ENCODE results near the gene RPL10A. TPM values are rescaled to one million over a fixed set of nuclear protein-coding genes. Genes with fewer than 3 reads are reported as not detected.

The RPL10A gene
- total RNA-seq, 2 donors from 2014 or later, result 571 to 831 TPM

DNA sequence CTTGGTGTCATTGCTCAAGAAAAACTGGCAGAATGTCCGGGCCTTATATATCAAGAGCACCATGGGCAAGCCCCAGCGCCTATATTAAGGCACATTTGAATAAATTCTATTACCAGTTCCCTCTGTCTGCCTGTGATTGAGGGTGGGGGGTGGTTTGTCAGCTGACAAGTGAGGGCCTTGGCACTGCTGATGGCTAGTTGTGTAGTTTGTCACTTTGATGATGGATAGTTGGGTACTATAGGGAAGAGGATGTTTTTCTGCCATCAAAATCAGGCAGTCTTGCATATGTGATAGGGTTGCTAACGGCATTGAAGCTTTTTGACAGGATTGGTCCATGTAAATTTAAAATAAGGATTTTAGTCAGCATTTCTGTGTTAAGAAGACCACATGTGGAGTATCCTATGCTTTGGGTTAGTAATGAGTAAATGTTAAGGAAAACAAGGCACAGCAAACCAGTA, 2.5 kb downstream of the RPL10A start:
- no peak for DNase-seq (ENCODE audit: low spot score)
- Histone ChIP-seq H3K4me3 (no peak overlapping the region), H3K9me3 (no peaks in the 10 kb centered on the region), H3K36me3 (peaks cover 49% of the 10 kb centered on the region), H3K4me1 (peaks cover 0 to 34% of the 10 kb centered on the region in 2 donors), H3K27ac (peak overlapping the region in 1 of 2 donors; percentile 88), H3K27me3 (no peaks in the 10 kb centered on the region)
- TF ChIP-seq, protein P1, sequence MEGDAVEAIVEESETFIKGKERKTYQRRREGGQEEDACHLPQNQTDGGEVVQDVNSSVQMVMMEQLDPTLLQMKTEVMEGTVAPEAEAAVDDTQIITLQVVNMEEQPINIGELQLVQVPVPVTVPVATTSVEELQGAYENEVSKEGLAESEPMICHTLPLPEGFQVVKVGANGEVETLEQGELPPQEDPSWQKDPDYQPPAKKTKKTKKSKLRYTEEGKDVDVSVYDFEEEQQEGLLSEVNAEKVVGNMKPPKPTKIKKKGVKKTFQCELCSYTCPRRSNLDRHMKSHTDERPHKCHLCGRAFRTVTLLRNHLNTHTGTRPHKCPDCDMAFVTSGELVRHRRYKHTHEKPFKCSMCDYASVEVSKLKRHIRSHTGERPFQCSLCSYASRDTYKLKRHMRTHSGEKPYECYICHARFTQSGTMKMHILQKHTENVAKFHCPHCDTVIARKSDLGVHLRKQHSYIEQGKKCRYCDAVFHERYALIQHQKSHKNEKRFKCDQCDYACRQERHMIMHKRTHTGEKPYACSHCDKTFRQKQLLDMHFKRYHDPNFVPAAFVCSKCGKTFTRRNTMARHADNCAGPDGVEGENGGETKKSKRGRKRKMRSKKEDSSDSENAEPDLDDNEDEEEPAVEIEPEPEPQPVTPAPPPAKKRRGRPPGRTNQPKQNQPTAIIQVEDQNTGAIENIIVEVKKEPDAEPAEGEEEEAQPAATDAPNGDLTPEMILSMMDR (IDR thresholded peaks at IDR 0.05), result no peak

DNA sequence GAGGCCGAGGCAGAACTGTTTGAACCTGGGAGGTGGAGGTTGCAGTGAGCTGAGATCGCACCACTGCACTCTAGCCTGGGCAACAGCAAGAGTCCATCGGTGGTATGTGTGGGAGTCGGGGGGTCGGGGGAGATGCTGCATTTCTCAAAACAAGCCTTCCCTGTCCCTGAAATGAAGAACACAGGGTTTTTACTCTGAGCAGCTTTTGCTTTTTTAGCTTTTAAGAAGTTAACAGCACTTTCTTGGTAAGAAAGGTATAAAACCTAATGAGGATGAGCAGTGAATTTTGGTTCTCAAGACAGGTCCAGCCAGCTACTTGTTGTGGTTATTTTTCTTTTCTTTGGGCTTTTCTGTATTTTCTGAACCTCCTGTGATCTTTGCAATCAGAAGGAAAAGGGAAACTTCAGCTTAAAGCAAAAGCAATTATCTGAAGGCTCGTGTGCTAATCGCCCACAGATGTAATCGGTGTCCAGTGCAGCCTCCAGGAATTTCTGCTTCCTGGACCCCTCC, 3.7 kb downstream of the RPL10A start:
- peak overlapping the region in 1 of 2 donors; percentile 0 for H3K27ac ChIP-seq

DNA sequence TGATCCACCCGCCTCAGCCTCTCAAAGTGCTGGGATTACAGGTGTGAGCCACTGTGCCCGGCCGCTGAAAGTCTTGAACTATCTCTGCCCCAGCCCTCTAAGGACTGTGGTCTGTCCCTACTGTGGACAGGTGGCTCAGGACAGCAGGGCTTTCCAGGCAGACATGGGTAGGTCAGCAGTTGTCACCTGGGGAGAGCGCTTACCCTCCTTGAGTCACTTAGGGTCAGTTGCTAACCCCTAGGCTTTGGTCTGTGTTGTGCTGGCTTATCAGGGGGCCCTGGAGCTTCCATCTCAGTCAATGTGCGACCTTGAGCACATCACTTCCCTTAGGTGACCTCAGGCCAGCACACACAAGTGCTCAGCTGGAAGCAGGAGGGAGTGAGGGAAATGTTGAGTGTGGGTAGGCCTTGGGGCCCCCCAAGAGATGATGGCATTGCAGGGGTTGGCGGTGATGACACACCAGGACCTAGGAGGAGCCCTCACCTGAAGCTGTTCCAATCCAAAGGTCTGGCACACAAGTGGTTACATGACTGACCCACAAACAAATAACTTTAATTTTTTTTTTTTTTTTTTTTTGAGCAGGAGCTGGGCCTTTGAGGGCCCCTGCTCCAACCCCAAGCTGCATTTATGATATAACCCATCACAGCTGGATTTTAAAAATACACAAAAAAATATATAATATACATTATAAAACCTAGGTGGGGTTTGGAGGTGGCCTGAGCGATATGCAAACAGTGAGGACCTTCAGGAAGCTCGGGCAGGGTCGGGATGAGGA, 5.1 kb downstream of the RPL10A start:
- Histone ChIP-seq H3K4me3 (no peak overlapping the region), H3K27ac (no peak overlapping the region)

More for the DNA sequence above, 3.7 kb downstream of the RPL10A start:
- no peak for DNase-seq (ENCODE audit: low spot score)
- TF ChIP-seq, protein P1 (IDR thresholded peaks at IDR 0.05), result no peak
- H3K4me3 ChIP-seq, result no peak overlapping the region
- peaks cover 0 to 34% of the 10 kb centered on the region in 2 donors for H3K4me1 ChIP-seq
- no peaks in the 10 kb centered on the region for H3K27me3 ChIP-seq
- no peaks in the 10 kb centered on the region for H3K9me3 ChIP-seq
- peaks cover 50% of the 10 kb centered on the region for H3K36me3 ChIP-seq

DNA sequence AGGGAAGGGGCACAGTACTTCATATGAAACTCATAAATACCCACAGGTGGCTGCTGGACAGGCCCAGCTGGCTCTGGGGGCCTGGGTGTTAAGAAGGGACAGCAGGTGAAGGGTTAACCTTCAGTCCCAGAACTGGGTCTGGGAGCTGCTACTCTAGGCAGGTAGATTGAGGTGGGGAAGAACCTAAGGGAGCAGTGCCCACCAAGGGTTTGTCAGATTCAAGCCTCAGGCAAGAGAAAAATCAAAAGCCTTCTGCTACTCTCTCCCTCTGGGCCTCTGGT, 5.6 kb downstream of the RPL10A start:
- H3K4me3 ChIP-seq, result no peak overlapping the region
- H3K27ac ChIP-seq, result no peak overlapping the region
- no peak for DNase-seq (ENCODE audit: low spot score)
- peaks cover 0 to 26% of the 10 kb centered on the region in 2 donors for H3K4me1 ChIP-seq
- TF ChIP-seq, protein P1 (IDR thresholded peaks at IDR 0.05), result no peak
- no peaks in the 10 kb centered on the region for H3K9me3 ChIP-seq
- H3K36me3 ChIP-seq, result peaks cover 62% of the 10 kb centered on the region
- no peaks in the 10 kb centered on the region for H3K27me3 ChIP-seq

More for the DNA sequence above, 5.1 kb downstream of the RPL10A start:
- peaks cover 0 to 26% of the 10 kb centered on the region in 2 donors for H3K4me1 ChIP-seq
- peaks cover 59% of the 10 kb centered on the region for H3K36me3 ChIP-seq
- TF ChIP-seq, protein P1 (IDR thresholded peaks at IDR 0.05), result no peak
- no peaks in the 10 kb centered on the region for H3K9me3 ChIP-seq
- no peaks in the 10 kb centered on the region for H3K27me3 ChIP-seq
- no peak for DNase-seq (ENCODE audit: low spot score)

DNA sequence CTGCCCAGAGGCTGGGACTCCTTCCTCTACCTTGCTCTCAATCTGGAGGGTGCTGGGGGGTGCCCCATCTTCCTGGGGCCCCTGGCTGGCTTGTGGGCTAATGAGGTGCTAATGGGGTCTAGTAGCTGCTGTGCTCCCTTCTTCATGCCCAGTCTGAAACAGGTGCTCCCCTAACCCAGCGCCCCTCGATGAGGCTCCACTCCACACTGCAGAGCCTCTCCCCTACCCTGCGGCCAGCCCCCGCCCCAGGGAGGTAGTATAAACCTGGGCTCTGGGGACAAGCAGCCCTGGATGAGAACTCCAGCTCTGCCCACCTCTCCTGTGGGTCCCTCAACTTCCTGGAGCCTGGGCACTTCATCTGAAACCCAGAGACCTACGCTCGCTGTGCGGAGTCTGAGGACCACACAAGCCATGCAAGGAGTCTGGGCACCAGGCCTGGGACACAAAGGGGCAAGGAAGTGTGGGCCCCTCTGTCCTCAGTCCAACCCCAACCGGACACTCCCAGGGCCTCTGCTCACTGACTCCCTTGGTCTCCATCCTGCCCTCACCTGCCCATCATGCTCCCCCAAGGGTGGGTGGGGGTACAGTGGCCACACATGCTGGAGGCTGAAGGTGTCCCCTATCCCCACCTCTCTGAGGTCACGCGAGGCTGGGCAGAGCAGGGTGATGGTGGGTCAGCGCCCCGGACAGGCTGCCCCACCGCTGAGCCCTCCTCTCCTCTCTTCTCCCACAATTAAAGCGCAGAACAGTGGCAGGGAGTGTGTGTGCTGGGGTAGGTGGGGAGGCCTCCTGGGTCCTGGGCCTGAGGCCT, 6.1 kb downstream of the RPL10A start:
- Histone ChIP-seq H3K9me3 (no peaks in the 10 kb centered on the region), H3K4me3 (no peak overlapping the region), H3K27me3 (no peaks in the 10 kb centered on the region), H3K36me3 (peaks cover 66% of the 10 kb centered on the region), H3K4me1 (peaks cover 0 to 23% of the 10 kb centered on the region in 2 donors), H3K27ac (no peak overlapping the region)
- TF ChIP-seq, protein P1 (IDR thresholded peaks at IDR 0.05), result no peak
- no peak for DNase-seq (ENCODE audit: low spot score)
